Ovary (tissue), 9 donors: Measurements from ENCODE around the gene ZMIZ1. TPM values are rescaled to one million over a fixed set of nuclear protein-coding genes. Genes with fewer than 3 reads are reported as not detected.

ENCODE experiments used
- DNase-seq, 5 donors: peaks; one replicate each; pipeline ENCODE4 v3.0.0-alpha.2; 2019 to 2020
- H3K27ac ChIP-seq, 2 donors: fragments of 200-600 bp; one replicate each; pipeline versions ENCODE4 v1.5.1 to v1.8.0; 2019 to 2022
- H3K27me3 ChIP-seq: fragments of 200-600 bp; one replicate; pipeline ENCODE4 v1.8.0; 2022
- H3K36me3 ChIP-seq: fragments of 200-600 bp; sonication (generic); one replicate; pipeline ENCODE4 v1.5.1; 2019
- H3K4me1 ChIP-seq: one replicate; pipeline ENCODE4 v1.8.1; 2013; ENCODE audit warnings: mild to moderate bottlenecking, moderate library complexity; ENCODE audit not compliant: insufficient read depth
- H3K4me3 ChIP-seq: fragments of 200-600 bp; sonication (generic); one replicate; pipeline ENCODE4 v1.5.1; 2017
- H3K9me3 ChIP-seq, 2 donors: fragments of 200-600 bp in 1 of 2; sonication (generic) in 1 of 2; one replicate each; pipeline versions ENCODE4 v1.5.1 to v1.8.1; 2013 to 2019; ENCODE audit warnings: mild to moderate bottlenecking in 1 of 2, moderate library complexity in 1 of 2
- CTCF ChIP-seq, 3 donors: fragments of 450-650 bp in 2 of 3; fragments of 200-600 bp in 1 of 3; IDR thresholded peaks; one replicate each; pipeline versions ENCODE4 v1.5.1 to v1.8.0; 2016 to 2022; ENCODE audit warnings: antibody characterized with exemption in 3 of 3, mild to moderate bottlenecking in 1 of 3
- EP300 ChIP-seq: sonication (generic); formaldehyde crosslinking; IDR thresholded peaks from one replicate; pipeline ENCODE4 v1.6.1; 2017; ENCODE audit warnings: antibody characterized with exemption
- POLR2A ChIP-seq: fragments of 450-650 bp; IDR thresholded peaks from one replicate; pipeline ENCODE4 v1.6.1; 2017; ENCODE audit warnings: antibody characterized with exemption, mild to moderate bottlenecking, moderate library complexity
- WGBS, 3 donors: extraction: QIAGEN DNeasy Blood & Tissue Kit in 1 of 3; methylation state at CpG; one replicate each; pipeline versions ENCODE4 v1.1.5 to v1.1.7; 2013 to 2017; 5-methylcytosine and 5-hydroxymethylcytosine counted together
- intact Hi-C, 4 donors: fragments of 100-400 bp; cut with DNase I; formaldehyde crosslinking; loops; one replicate each; pipeline versions ENCODE4 v1.11.0 to v1.15.1; 2022 to 2023
- polyA plus RNA-seq, 2 donors: library from polyadenylated mRNA; stranded (reverse); fragments of 200-250 nt in 1 of 2; fragments of 350-450 nt in 1 of 2; fragmentation: Illumina TruSeq in 1 of 2; extraction: RNeasy Lipid Tissue Mini Kit (QIAGEN cat#74804) in 1 of 2; gene quantifications; one replicate each; pipeline ENCODE4 v1.2.3, GENCODE V29; 2013 to 2014
- total RNA-seq, 7 donors: library from RNA; depleted of rRNA in 2 of 7; stranded (reverse); fragments of >200 nt in 2 of 7; fragmentation: NEBNext Ultra II Directional in 3 of 7; extraction: Animal tissue kit (Norgen Biotek cat#: 25700) in 3 of 7; gene quantifications; one replicate each; pipeline versions ENCODE4 v1.1.0 to v1.2.4, GENCODE V29; 2016 to 2023
- donor health status: DM: no; HTN: no; CAD: no; lungs with moderate emphysema.
- donor health status: DM: no; HTN: no; CAD: no.
- donor health status: Bipolar disorder and iron deficiency.
- donor health status: DM: yes; HTN: yes; CAD: no.
- donor health status: DM: no; HTN: no; CAD: no.
- donor health status: DM: yes; HTN: yes; CAD: no.

The ZMIZ1 gene
- total and polyA plus RNA-seq, 9 donors: 30.3 to 117 (median 69.1) TPM

DNA sequence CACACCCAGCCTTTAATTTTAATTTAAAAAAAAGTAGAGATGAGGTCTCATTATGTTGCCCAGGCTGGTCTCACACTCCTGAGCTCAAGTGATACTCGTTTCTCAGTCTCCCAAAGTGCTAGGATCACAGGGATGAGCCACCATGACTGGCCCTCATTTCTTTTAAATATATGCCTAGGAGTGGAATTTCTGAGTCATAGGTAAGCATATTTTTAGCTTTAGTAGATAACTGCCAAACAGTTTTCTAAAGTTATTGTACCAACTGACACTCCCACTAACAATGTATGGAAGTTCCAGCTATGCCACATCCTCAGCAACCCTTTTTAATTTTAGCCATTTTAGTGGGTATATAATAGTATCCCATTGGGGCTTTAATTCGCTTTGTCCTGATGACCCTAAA lies 264.7 kb downstream of the ZMIZ1 start:
- no peak overlapping the region for H3K4me3 ChIP-seq
- H3K27me3 ChIP-seq: no peaks in the 10 kb centered on the region
- no peak overlapping the region for H3K27ac ChIP-seq
- intact Hi-C loops: no loop called here
- no peaks in the 10 kb centered on the region for H3K9me3 ChIP-seq
- H3K4me1 ChIP-seq: peaks cover 12% of the 10 kb centered on the region
- no peak for DNase-seq
- H3K36me3 ChIP-seq: no peaks in the 10 kb centered on the region
- WGBS, 3 donors: 92 to 98% (median 96%) methylated on average over 2 of the region's 2 CpGs
- TF ChIP-seq CTCF (IDR thresholded peaks at IDR 0.05) (no peak), EP300 (no peak), POLR2A (no peak)

DNA sequence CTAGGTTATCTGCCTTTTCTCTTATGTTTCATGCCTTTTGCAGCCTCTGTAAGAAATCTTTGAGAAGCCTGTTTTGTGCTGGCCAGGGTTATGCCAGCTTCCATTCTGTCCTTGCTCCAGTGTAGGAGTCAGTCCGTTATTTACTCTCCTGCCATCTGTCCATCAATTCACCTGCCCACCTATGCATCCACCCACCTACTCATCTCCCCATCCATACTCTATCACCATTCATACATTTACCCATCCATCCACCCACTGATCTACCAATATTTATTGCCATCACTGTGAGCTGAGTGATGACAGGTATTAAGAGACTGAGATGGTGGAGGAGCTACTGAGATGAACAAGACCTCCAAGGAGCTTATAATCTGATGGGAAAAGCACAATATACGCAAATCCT lies 265.8 kb downstream of the ZMIZ1 start:
- Histone ChIP-seq H3K27ac (peak overlapping the region in 1 of 2 donors; percentile 66), H3K4me1 (peaks cover 12% of the 10 kb centered on the region), H3K36me3 (no peaks in the 10 kb centered on the region), H3K27me3 (no peaks in the 10 kb centered on the region), H3K4me3 (no peak overlapping the region), H3K9me3 (no peaks in the 10 kb centered on the region)
- 89 to 93% (median 93%) methylated on average over 2 of the region's 2 CpGs for WGBS, 3 donors
- intact Hi-C loops: no loop called here
- DNase-seq: no peak
- no peak for TF ChIP-seq EP300
- no peak for TF ChIP-seq CTCF (IDR thresholded peaks at IDR 0.05)
- TF ChIP-seq POLR2A: no peak

DNA sequence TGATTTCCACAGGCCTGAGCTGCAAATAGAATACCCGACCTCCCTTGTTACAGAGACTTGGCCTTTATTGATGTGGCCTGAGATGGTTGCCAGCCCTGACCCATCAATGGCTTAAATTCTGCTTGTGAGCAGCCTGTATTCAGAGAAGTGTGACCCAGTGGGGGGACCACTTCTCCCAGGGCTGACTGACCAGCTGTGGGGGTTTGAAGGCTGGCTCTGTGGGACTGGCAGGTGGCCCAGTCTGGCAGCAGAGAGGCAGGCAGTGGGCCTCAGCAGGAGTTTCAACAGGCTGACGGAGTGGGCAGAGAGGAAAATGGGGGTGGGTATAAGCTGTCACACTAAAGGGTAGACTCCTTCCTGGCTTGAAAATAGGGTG lies 266.3 kb downstream of the ZMIZ1 start:
- H3K9me3 ChIP-seq: no peaks in the 10 kb centered on the region
- peak overlapping the region in 1 of 2 donors; percentile 66 for H3K27ac ChIP-seq
- H3K4me3 ChIP-seq: no peak overlapping the region
- peaks cover 12% of the 10 kb centered on the region for H3K4me1 ChIP-seq
- DNase-seq: peak in 1 of 5 donors; percentile 38
- no peaks in the 10 kb centered on the region for H3K36me3 ChIP-seq
- TF ChIP-seq CTCF (IDR thresholded peaks at IDR 0.05): no peak
- TF ChIP-seq POLR2A: no peak
- TF ChIP-seq EP300: no peak
- 74 to 85% (median 83%) methylated on average over 2 of the region's 2 CpGs for WGBS, 3 donors
- intact Hi-C loops: no loop called here
- H3K27me3 ChIP-seq: no peaks in the 10 kb centered on the region

DNA sequence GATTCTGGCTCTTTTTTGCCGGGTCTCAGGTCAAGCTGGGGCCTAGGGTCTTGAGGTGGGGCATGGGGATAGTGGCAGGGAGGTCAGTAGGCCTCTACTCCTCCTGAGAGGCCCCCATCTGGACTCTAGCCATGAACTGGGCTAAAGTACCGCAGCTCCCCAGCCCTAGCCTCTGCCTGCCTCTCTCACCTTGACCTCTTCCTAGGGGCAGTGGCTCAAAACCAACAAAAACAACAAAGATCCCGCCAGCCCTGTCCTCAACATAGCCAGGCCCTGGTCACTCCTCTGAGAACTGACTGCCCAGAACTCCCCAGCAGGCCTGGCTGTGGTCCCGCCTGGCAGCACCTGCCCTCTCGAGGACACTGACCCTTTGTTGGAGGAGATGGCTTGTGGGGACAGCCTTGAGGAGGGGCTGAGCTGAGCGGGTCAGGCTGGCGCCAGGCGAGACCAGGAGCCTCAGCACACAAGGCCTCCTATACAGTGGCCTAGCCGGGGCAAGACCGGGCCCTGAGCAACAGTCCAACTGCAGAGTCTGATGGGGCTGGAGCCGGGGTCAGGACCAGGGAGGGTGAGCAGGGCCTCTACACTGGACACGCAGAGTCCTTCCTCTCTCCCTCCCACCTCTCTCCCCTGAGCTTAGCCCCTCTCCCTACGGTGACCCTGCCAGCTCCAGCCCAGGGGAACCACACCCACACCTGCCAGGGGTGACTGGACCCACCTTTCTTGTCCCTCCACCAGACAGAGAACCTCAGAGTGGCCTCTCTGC lies 266.9 kb downstream of the ZMIZ1 start:
- no peak for TF ChIP-seq CTCF (IDR thresholded peaks at IDR 0.05)
- TF ChIP-seq POLR2A: no peak
- no peak for TF ChIP-seq EP300
- Histone ChIP-seq H3K9me3 (no peaks in the 10 kb centered on the region), H3K36me3 (no peaks in the 10 kb centered on the region), H3K27ac (peak overlapping the region; percentile 8 to 66), H3K27me3 (no peaks in the 10 kb centered on the region), H3K4me3 (no peak overlapping the region), H3K4me1 (peaks cover 12% of the 10 kb centered on the region)
- DNase-seq: peak; percentile 63 to 77 (median 73)
- intact Hi-C loops: no loop called here
- WGBS, 3 donors: 52 to 60% (median 58%) methylated on average over 9 to 13 of the region's 13 CpGs
